GM21526 (cell line): Measurements from ENCODE around the gene CFAP74.

ENCODE experiments used
- ATAC-seq: cut with Tn5 transposase; IDR thresholded peaks from one replicate; pipeline ENCODE4 v1.9.1; 2021; ENCODE audit warnings: moderate library complexity; ENCODE audit not compliant: unreplicated experiment, low FRiP score

The CFAP74 gene

GRCh38 chr1:1956586-1957532 is 46.7 kb downstream of the CFAP74 start:
- no peak for ATAC-seq

- no peak for ATAC-seq
These were observed 47.5 kb downstream of the CFAP74 start for GRCh38 chr1:1956101-1956500.

- no peak for ATAC-seq
These were observed 47.9 kb downstream of the CFAP74 start for GRCh38 chr1:1955621-1956094.

GRCh38 chr1:1954831-1955441 is 48.6 kb downstream of the CFAP74 start:
- ATAC-seq, result no peak

- ATAC-seq, result no peak
These were observed 49.6 kb downstream of the CFAP74 start for GRCh38 chr1:1954015-1954414.

- ATAC-seq, result no peak
These were observed 52.6 kb downstream of the CFAP74 start for GRCh38 chr1:1950940-1951339.

- ATAC-seq, result no peak
These were observed 54.8 kb downstream of the CFAP74 start for GRCh38 chr1:1948783-1949182.

- no peak for ATAC-seq
These were observed 56.1 kb downstream of the CFAP74 start for GRCh38 chr1:1947493-1947892.

GRCh38 chr1:1946540-1946939 is 57.0 kb downstream of the CFAP74 start:
- ATAC-seq, result no peak

GRCh38 chr1:1945782-1946393 is 57.7 kb downstream of the CFAP74 start:
- no peak for ATAC-seq

GRCh38 chr1:1943834-1944570 is 59.6 kb downstream of the CFAP74 start:
- no peak for ATAC-seq

- no peak for ATAC-seq
These were observed 60.6 kb downstream of the CFAP74 start for GRCh38 chr1:1942753-1943656.

GRCh38 chr1:1941868-1942752 is 61.5 kb downstream of the CFAP74 start:
- no peak for ATAC-seq

GRCh38 chr1:1941211-1941841 is 62.3 kb downstream of the CFAP74 start:
- no peak for ATAC-seq

GRCh38 chr1:1940123-1940425 is 63.5 kb downstream of the CFAP74 start:
- no peak for ATAC-seq

- no peak for ATAC-seq
These were observed 64.1 kb downstream of the CFAP74 start for GRCh38 chr1:1939296-1940122.

GRCh38 chr1:1938613-1939295 is 64.8 kb downstream of the CFAP74 start:
- ATAC-seq, result no peak
